Activated CD8-positive, alpha-beta T cell treated with anti-CD3 and anti-CD28 coated beads, Interleukin-2, amount 10 ng/mL, durations not matched to agents 7 days and 5 days (primary cell): ENCODE data around the gene ZBTB24. TPM values are rescaled to one million over a fixed set of nuclear protein-coding genes. Genes with fewer than 3 reads are reported as not detected.
A peak's percentile ranks its signal among the peaks of the same experiment; 100 is the strongest.

Experiments used
- ATAC-seq: fragments of 150-1000 bp; cut with Tn5 transposase; one replicate; pipeline ENCODE4 v1.10.0; 2021; ENCODE audit warnings: moderate library complexity
- CTCF ChIA-PET: fragments of 350-600 bp; sonication (Branson Sonifier 250); formaldehyde crosslinking; loops from one replicate; lab custom pipeline; 2021; ENCODE audit warnings: antibody characterized with exemption; lab: Charles Lee
- POLR2A ChIA-PET: fragments of 350-600 bp; sonication (Branson Sonifier 250); formaldehyde crosslinking; loops from one replicate; lab custom pipeline; 2021; ENCODE audit warnings: antibody characterized with exemption; lab: Charles Lee
- DNase-seq: peaks from one replicate; pipeline ENCODE4 v3.0.0-alpha.2; 2020
- H3K27ac Mint-ChIP-seq: one replicate; pipeline ENCODE4 v1.8.0; 2021; ENCODE audit warnings: mild to moderate bottlenecking, mixed read lengths
- H3K27me3 Mint-ChIP-seq: one replicate; pipeline ENCODE4 v1.8.0; 2021; ENCODE audit warnings: low read depth, mixed read lengths
- H3K36me3 Mint-ChIP-seq: one replicate; pipeline ENCODE4 v1.8.0; 2021; ENCODE audit warnings: low read depth, mixed read lengths
- H3K4me1 Mint-ChIP-seq: one replicate; pipeline ENCODE4 v1.8.0; 2021; ENCODE audit warnings: low read depth, mixed read lengths
- H3K4me3 Mint-ChIP-seq: one replicate; pipeline ENCODE4 v1.8.0; 2021; ENCODE audit warnings: mild to moderate bottlenecking, mixed read lengths
- H3K9me3 Mint-ChIP-seq: one replicate; pipeline ENCODE4 v1.8.0; 2022; ENCODE audit warnings: mixed read lengths; ENCODE audit not compliant: insufficient read depth
- total RNA-seq, 2 experiments: library from RNA; stranded (reverse); gene quantifications; one replicate each; pipeline ENCODE4 v1.2.3, GENCODE V29; 2021

ZBTB24 gene
- total RNA-seq, 2 experiments from 2014 or later, result 16.0 to 16.3 TPM

DNA sequence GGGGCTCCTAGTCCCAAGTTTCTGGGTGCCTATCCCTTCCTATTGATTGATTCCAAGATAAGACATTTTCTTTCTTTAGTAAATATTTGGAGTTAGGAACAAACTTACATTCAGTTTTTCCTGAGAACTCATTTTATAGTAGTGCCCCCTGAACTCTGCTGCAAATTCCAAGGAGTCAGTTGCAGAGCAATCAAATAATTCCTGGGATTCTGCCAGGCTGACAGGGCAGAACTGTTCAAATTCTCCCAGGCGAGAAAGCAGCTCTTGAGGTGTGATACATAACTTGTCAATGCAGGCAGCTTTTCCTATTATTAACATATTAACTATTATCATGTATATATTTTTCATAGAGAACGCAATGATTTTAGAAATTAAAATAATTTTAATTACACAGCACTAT is 15.9 kb upstream of the ZBTB24 start:
- POLR2A ChIA-PET, result no interaction called here
- H3K27ac Mint-ChIP-seq, result no peak overlapping the region
- H3K4me3 Mint-ChIP-seq, result no peak overlapping the region
- H3K4me1 Mint-ChIP-seq, result peaks cover 15% of the 10 kb centered on the region
- H3K27me3 Mint-ChIP-seq, result peaks cover 5% of the 10 kb centered on the region
- ATAC-seq (no peak), DNase-seq (no peak)
- no peaks in the 10 kb centered on the region for H3K9me3 Mint-ChIP-seq
- no peaks in the 10 kb centered on the region for H3K36me3 Mint-ChIP-seq
- CTCF ChIA-PET, result no interaction called here

- no peaks in the 10 kb centered on the region for H3K9me3 Mint-ChIP-seq
- H3K36me3 Mint-ChIP-seq, result no peaks in the 10 kb centered on the region
- no peak overlapping the region for H3K4me3 Mint-ChIP-seq
- CTCF ChIA-PET, result interaction anchor here (1.3 to 1.6 kb wide), 2 partner anchors 9 to 30 kb away, joined by 4 read pairs; no protein-coding TSS in a partner anchor
- ATAC-seq (no peak), DNase-seq (no peak)
- H3K27ac Mint-ChIP-seq, result no peak overlapping the region
- peaks cover 17% of the 10 kb centered on the region for H3K4me1 Mint-ChIP-seq
- POLR2A ChIA-PET, result no interaction called here
- peaks cover 8% of the 10 kb centered on the region for H3K27me3 Mint-ChIP-seq
Observed at GRCh38 chr6:109498052-109498451, 15.0 kb upstream of the ZBTB24 start.

DNA sequence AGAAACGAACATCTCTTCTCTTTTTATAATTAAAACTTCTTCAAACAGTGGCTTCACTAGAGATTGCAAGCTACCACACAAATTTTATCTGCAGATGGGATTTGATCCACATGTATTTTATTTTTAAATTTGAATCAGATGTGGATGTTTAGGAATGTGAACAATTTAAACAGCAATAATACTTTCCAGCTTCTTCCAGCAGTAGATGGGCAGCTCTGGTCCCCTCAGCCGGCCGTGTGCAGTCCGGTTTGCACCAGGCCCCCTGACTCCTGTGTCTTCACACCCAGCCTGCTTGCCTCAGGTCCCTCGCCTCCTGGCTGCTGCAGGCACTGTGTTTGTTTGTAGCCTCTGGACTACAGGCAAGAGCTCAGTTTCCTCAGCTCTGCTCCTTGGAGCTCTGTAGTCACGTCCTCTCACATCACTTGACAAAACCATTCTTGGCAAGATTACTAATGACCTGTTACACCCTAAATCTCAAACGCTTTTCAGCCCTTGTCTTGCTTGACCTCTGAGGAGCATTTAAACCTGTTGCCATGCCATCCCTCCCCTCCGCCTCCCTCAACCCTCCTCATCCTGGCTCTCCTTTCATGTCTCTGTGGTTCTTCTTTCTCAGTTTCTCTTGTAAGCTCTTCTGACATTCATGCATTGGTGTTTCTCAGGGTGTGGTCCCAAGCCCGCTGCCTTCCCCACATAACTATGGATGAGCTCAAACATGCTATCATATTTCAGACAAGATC is 13.2 kb upstream of the ZBTB24 start:
- DNase-seq, result no peak
- no peak for ATAC-seq
- ChIA-PET POLR2A (interaction anchor here (0.6 to 1.4 kb wide), 2 partner anchors 11 to 25 kb away, joined by 3 to 5 read pairs; no protein-coding TSS in a partner anchor), CTCF (interaction anchor here (0.7 to 2.4 kb wide), 4 partner anchors 13 to 543 kb away, joined by 3 to 11 read pairs (median 4); no protein-coding TSS in a partner anchor)
- Mint-ChIP-seq H3K4me1 (peaks cover 26% of the 10 kb centered on the region), H3K4me3 (no peak overlapping the region), H3K27ac (peak overlapping the region; percentile 0), H3K36me3 (no peaks in the 10 kb centered on the region), H3K27me3 (peaks cover 8% of the 10 kb centered on the region), H3K9me3 (no peaks in the 10 kb centered on the region)

- ChIA-PET POLR2A (no interaction called here), CTCF (interaction anchor here (2.5 kb wide), 1 partner anchor 546 kb away, joined by 5 read pairs; no protein-coding TSS in a partner anchor)
- peaks cover 39% of the 10 kb centered on the region for H3K4me1 Mint-ChIP-seq
- no peaks in the 10 kb centered on the region for H3K36me3 Mint-ChIP-seq
- H3K9me3 Mint-ChIP-seq, result no peaks in the 10 kb centered on the region
- H3K27ac Mint-ChIP-seq, result no peak overlapping the region
- no peak for DNase-seq
- no peak for ATAC-seq
- H3K4me3 Mint-ChIP-seq, result no peak overlapping the region
- H3K27me3 Mint-ChIP-seq, result peaks cover 6% of the 10 kb centered on the region
Observed at GRCh38 chr6:109493865-109494264, 10.8 kb upstream of the ZBTB24 start.

DNA sequence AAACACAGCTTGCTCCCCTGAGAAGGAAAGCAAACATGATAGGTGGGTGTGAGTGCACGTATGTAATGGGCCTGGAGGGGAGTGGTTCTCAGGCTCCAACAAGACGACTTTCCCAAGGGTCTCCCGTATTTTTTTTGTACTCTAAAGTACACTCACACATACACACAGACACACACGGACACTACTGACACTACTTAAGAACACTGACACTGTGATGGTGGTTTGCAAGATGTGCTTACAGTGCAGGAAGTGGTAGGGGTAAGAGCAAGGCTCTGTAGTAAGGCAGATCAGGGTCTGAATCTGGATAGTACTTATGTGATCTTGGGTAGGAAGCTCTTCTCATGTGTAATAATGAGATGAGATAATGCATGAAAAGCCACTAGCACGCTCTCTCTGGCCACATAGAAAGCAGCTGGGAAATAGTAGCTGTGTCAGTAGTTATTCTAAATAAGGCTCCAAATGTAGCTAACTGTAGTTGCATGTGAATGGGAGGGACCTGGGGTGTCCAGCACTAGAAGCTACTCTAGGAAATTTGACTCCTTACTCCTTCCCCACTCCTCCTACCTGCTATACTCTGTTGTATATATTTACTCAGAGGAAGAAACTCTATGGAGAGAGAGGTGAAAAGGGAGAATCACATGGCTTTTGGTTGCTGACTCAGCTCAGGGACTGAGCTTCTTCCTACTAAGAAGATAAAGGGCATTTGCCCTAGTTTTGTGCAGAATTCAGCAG is 8.4 kb upstream of the ZBTB24 start:
- Mint-ChIP-seq H3K9me3 (no peaks in the 10 kb centered on the region), H3K27ac (peak overlapping the region; percentile 94), H3K4me1 (peaks cover 32% of the 10 kb centered on the region), H3K36me3 (no peaks in the 10 kb centered on the region), H3K4me3 (peak overlapping the region; percentile 56), H3K27me3 (peaks cover 9% of the 10 kb centered on the region)
- ChIA-PET CTCF (interaction anchor here (0.6 to 2.3 kb wide), 20 partner anchors 9 to 1674 kb away, joined by 3 to 20 read pairs (median 4); partner anchors contain the start of genes CD164 and ZBTB24), POLR2A (interaction anchor here (0.8 to 2.5 kb wide), 14 partner anchors 9 to 114 kb away, joined by 3 to 19 read pairs (median 6); partner anchors contain the start of genes CD164, MICAL1, PPIL6 and SMPD2)
- DNase-seq (peak; percentile 66), ATAC-seq (peak; percentile 97)

GRCh38 chr6:109490713-109491112 is 7.7 kb upstream of the ZBTB24 start:
- DNase-seq (no peak), ATAC-seq (peak; percentile 25)
- CTCF ChIA-PET, result interaction anchor here (0.7 to 2.3 kb wide), 14 partner anchors 8 to 549 kb away, joined by 3 to 20 read pairs (median 4); partner anchors contain the start of gene ZBTB24
- Mint-ChIP-seq H3K27ac (peak overlapping the region; percentile 94), H3K4me3 (peak overlapping the region; percentile 56), H3K36me3 (no peaks in the 10 kb centered on the region), H3K27me3 (peaks cover 9% of the 10 kb centered on the region), H3K9me3 (no peaks in the 10 kb centered on the region), H3K4me1 (peaks cover 26% of the 10 kb centered on the region)
- POLR2A ChIA-PET, result interaction anchor here (0.8 to 2.5 kb wide), 9 partner anchors 8 to 108 kb away, joined by 4 to 19 read pairs (median 10); partner anchors contain the start of genes CD164, MICAL1, PPIL6 and SMPD2

DNA sequence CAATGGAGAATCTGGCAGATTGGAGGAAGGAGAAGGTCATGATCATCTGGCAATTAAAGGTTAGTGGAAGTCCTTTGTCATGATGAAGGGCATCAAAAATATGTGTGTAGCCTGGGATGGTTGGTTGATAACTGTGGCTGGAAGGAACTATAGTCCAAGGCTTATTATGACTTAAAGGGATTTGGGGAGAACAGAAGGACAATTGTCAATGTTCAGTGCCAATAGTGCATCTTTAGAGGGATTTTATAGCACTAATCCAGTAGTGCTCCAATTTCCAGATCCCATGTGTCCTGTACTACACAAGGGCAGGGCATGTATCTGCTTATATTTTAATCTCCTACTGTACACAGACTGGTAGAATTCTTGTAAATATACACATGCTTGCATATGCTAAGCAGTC is 5.0 kb upstream of the ZBTB24 start:
- ATAC-seq (no peak), DNase-seq (no peak)
- Mint-ChIP-seq H3K36me3 (no peaks in the 10 kb centered on the region), H3K27me3 (peaks cover 9% of the 10 kb centered on the region), H3K9me3 (no peaks in the 10 kb centered on the region), H3K27ac (no peak overlapping the region), H3K4me1 (peaks cover 32% of the 10 kb centered on the region), H3K4me3 (no peak overlapping the region)
- CTCF ChIA-PET, result no interaction called here
- POLR2A ChIA-PET, result no interaction called here

GRCh38 chr6:109486068-109486467 is 3.0 kb upstream of the ZBTB24 start:
- ChIA-PET CTCF (no interaction called here), POLR2A (no interaction called here)
- H3K36me3 Mint-ChIP-seq, result peaks cover 12% of the 10 kb centered on the region
- DNase-seq, result peak; percentile 8
- no peak for ATAC-seq
- H3K27ac Mint-ChIP-seq, result no peak overlapping the region
- H3K9me3 Mint-ChIP-seq, result no peaks in the 10 kb centered on the region
- peaks cover 34% of the 10 kb centered on the region for H3K4me1 Mint-ChIP-seq
- peaks cover 9% of the 10 kb centered on the region for H3K27me3 Mint-ChIP-seq
- no peak overlapping the region for H3K4me3 Mint-ChIP-seq

GRCh38 chr6:109485266-109485935 is 2.4 kb upstream of the ZBTB24 start:
- no peak for ATAC-seq
- Mint-ChIP-seq H3K27ac (no peak overlapping the region), H3K4me1 (peaks cover 35% of the 10 kb centered on the region), H3K27me3 (peaks cover 9% of the 10 kb centered on the region), H3K36me3 (peaks cover 19% of the 10 kb centered on the region), H3K9me3 (no peaks in the 10 kb centered on the region), H3K4me3 (no peak overlapping the region)
- peak; percentile 17 for DNase-seq
- ChIA-PET POLR2A (interaction anchor here (0.8 kb wide), 1 partner anchor 102 kb away, joined by 4 read pairs; no protein-coding TSS in a partner anchor), CTCF (no interaction called here)

- H3K4me3 Mint-ChIP-seq, result peak overlapping the region; percentile 74
- ChIA-PET CTCF (no interaction called here), POLR2A (no interaction called here)
- H3K4me1 Mint-ChIP-seq, result peaks cover 37% of the 10 kb centered on the region
- H3K27ac Mint-ChIP-seq, result peak overlapping the region; percentile 62
- H3K27me3 Mint-ChIP-seq, result peaks cover 9% of the 10 kb centered on the region
- H3K9me3 Mint-ChIP-seq, result no peaks in the 10 kb centered on the region
- ATAC-seq, result no peak
- peaks cover 28% of the 10 kb centered on the region for H3K36me3 Mint-ChIP-seq
- peak; percentile 11 for DNase-seq
Observed at GRCh38 chr6:109484122-109484521, 1.1 kb upstream of the ZBTB24 start.

GRCh38 chr6:109483735-109484057 is 677 bp upstream of the ZBTB24 start:
- Mint-ChIP-seq H3K4me1 (peaks cover 41% of the 10 kb centered on the region), H3K27me3 (peaks cover 9% of the 10 kb centered on the region), H3K36me3 (peaks cover 32% of the 10 kb centered on the region), H3K27ac (peak overlapping the region; percentile 62), H3K9me3 (no peaks in the 10 kb centered on the region), H3K4me3 (peak overlapping the region; percentile 74)
- POLR2A ChIA-PET, result interaction anchor here (3.3 kb wide), 1 partner anchor 101 kb away, joined by 24 read pairs; the partner anchor contains the start of gene CD164
- CTCF ChIA-PET, result interaction anchor here (0.6 to 2.3 kb wide), 2 partner anchors 101 to 262 kb away, joined by 3 to 15 read pairs; partner anchors contain the start of gene CD164
- DNase-seq (no peak), ATAC-seq (peak; percentile 1)
